G401.6 (cell line): ENCODE measurements around the gene SMU1.

ENCODE experiments used
- FAIRE-seq: peaks from 2 replicates; lab custom pipeline; 2012; peaks lifted over from hg19 to GRCh38; lab: Jason Lieb, UNC

Gene SMU1

DNA sequence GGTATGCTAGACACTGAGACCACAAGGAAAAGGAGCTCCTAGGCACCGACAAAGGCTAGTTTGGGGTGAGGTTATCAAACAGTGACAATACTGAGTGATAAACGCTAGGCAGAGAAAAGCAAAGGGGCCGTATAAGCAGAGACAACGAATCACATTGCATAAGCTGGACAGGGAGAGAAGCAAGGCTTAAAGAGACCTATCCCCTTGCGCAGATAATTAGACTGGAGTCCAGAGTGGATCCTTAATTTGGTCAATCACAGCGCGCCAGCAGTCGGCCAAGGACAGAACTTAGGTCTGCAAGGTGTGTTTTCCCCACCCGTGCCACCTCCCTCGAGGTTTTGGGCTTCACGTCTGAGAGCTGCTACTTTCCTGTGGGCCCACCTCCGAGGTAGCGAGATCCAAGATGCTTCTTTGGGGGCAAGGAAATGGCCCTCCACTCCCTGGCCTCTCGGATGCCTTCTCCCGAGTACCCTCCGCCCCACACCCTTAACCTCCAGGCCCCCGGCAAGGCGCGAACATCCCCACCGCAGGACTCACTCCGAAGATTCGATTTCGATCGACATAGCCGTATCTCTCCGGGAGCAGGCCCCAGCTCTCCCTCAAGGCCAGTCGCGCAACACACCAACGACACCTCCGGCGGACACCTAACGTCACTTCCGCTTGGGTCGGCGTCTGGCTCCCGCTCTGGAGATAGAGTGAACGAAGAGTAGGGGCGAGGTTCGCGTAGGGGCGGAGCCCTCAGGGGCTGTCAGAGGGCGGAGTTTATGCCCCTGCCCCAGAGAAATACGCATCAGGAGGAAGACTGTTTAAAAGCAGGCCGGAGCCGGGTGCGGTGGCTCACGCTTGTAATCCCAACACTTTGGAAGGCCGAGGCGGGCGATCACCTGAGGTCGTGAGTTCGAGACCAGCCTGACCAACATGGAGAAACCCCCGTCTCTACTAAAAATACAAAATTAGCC is at the start of gene SMU1:
SMU1 (minus strand) TSS at position 629 of the 959 bp plus-strand sequence; CDS start at position 563, 66 bp downstream.
- peak; percentile 98 for FAIRE-seq

DNA sequence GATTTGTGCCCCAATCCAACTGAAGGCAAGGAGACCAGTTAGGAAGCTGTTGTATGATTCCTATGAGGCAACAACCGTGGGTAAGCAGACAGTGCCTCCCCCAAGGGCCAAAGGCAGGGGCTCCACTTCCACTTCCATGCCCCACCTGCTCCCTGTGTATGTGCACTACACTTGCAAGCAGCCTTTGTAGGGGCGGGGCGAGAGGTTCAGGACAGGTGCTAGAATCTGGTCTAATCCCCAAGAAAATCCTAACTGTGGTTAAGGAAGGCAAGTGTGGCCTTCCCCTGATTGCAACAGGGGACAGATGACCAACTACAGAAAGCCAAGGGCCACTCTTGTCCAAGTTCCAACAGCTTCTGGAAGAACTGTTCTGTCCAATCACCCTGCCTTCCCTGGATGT is 49.0 kb upstream of the SMU1 start:
- no peak for FAIRE-seq

DNA sequence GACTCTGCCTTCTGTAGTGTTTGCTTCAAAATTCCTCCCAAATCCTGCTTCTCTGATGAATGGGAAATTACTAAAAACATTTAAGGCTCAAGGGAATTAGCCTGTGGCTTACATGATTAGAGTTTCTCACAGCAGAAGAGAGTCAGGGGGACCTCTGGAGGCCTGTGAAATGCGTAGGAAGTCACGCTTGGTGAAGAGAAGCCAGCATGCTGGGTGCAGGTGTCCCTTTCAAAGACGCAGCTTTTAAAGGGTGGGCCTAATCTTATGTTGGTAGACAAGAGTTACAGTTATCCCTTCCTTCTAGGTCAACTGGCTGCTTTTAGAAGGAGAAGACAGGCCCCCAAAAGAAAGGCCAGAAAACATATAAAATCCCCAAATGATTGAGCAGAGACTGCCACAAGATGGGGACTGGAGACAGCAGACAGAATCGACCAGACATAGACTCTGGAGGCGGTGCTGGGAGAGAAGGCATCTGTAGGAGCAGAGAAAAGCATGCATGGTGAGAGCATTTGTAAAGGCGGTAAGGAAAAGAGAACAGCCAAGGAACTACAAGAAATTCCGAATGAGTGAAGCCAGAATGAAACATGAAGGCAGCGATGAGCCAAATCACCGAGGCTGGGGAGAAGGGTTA is 48.4 kb upstream of the SMU1 start:
- FAIRE-seq = no peak

DNA sequence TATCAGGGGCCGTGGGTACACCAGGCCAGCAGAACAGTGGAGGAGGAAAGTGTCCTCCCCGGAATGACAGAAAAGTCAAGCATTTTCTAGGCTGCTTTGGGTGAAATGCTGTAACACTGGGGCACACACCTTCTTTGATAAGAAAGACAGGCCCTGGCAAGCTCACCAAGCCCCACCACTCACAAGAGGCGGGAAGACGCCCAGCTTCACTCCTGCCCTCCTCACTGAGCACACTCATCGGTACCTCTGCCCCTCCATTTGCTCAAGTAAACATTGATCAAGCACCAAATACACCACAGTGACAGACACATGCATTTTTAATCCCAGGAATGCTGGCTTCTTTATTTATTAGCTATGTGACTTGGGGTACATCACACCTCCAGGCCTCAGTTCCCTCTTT is 47.6 kb upstream of the SMU1 start:
- no peak for FAIRE-seq

DNA sequence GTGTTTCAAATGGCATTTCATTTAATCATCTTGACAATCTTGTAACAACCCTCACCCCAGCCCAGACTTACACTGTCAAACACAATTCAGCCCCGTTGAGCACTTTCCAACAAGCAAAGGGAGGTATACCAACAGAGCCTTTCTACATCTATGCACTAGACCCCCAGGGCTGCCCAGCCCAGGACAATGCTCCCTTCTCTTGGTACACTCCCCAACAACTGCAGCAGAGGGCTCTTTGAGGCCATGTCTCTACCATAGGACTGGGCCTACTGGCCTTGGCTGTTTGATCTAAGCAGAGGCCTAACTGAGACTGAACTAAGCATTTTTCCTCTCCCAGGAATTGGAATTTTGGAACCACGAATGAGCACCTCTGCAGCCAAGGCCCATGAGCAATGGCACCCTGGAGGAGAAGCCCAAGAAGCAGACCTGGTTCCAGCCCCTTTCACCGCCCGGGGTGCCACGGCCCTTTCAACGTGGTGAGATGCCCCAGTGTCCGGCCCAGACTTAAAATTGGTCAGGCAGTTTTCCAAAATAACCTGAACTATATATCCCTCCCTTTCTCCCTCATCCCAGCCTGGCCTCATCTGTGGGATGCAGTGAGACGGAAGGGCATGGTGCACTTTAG is 47.0 kb upstream of the SMU1 start:
- FAIRE-seq = no peak

DNA sequence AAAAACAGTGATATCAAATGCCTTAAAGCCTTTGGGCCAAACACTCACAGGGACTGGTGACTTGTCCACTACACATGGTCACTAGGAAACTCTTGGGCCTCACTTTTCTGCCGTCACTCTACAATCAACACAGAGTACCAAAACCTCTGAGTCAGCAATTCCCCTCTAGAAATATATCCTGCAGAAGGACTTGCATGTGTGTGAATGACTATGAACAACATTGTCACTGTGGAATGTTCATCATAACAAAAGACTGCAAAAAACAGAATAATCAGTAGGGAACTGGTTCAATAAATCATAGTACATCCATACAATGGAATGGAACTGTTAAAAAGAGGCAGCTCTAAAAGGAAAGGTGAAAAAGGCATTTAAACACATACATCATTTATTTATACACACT is 44.1 kb upstream of the SMU1 start:
- no peak for FAIRE-seq

DNA sequence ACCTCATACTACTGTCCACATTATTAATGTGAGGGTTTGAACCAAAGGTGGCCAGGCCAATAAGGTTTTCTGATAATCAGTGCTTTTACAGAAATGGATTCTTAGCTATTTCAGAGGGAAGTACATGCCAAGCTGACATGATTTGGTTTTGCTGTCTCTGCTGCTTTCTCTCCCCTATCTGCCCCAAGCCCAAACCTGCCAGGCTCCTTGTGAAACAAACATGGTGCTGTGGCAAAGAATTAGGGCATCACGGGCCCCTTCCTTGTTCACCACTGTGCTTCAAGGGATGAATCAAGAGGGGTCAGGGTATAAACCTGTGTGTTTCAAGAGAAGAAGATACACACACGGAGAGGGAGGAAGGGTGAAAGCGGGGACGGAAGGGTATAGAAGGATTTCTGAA is 41.3 kb upstream of the SMU1 start:
- no peak for FAIRE-seq

DNA sequence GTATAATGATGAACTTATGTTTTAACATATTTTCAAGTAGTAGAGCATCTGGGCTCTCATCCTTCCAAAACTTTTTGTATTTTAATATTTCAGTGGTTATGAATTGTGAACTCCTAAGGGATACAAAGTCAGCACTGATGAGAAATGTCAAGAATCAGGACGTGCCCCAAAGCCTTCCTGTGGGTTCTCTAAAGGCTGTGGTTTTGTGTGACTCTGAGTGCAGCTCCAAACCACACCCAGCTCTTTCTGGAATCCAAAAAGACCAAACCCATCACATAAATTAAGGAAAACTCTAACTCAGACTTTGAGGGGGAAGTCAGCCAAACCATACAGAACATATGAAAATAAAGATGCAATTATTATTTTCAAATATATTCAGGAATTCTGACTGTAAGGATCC is 40.8 kb upstream of the SMU1 start:
- FAIRE-seq = no peak

DNA sequence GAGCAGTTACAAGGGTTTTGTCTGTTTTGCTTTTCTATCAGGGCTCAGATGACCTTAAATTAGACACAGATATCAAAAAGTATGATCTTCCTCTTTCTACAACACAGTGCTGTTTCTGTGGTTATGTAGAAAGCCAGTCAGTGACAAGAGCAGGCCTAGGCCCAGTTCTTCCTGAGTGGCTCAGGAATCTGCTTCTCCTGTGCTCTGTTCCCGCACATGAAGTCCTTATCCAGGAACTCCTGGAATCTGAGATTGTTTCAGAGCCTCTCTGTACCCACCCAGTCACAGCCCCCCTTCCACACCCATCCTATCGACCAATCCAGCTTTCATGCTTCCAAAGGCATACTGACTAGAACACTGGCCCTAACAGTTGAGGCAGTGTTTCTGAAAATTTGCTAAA is 40.4 kb upstream of the SMU1 start:
- no peak for FAIRE-seq

DNA sequence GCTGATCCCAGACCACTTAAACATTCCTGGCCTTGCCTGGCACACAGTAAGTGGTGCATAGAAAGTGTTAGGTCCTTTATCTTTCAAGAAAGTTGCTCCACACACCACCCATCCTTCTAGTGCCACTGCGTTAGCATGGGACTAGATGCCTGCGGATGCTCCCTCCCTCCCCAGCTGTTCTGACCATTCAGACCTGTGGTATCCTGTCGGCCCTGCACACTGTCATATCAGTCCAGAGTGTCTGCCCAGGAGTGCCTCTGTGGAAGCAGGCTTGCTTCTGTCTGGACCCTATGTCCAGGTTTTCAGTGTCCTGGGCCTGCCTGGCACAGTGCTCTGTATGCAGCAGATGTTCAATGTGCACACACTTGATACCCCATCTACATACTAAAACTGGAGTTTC is 38.3 kb upstream of the SMU1 start:
- no peak for FAIRE-seq

DNA sequence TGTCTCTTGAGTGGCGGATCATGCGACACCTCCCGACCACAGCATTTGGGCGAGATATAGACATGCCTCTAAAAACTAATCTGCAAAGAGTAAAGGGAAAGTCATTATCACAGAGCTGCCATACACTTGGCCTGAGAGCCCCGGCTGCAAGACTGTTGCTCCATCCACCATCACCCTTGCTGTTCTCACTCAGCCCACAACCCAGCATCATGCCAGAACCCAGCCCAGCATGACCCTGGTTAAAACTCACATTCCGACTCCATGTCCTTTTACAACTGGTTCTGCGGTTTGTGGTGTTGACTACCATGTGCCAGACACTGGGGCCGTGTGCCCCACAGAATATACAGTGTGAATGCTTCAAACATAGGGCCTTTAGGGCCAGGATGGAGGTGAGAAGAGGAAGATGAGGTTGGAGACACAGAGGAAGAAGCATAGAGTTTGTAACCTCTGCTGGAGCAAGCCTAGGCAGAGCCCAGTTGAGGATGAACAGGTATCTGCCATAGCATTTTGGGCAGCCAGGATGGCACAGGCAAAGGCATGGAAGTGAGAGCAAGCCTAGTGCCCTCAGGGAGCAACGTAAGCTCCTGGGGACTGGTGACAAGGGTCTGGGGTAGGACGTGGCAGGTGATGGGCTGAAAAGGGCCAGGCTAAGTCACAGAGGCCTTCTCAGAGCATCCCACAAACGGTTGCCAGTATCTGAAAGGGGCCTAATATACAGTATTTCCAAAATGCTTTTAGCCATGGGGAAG is 37.5 kb upstream of the SMU1 start:
- FAIRE-seq = no peak

DNA sequence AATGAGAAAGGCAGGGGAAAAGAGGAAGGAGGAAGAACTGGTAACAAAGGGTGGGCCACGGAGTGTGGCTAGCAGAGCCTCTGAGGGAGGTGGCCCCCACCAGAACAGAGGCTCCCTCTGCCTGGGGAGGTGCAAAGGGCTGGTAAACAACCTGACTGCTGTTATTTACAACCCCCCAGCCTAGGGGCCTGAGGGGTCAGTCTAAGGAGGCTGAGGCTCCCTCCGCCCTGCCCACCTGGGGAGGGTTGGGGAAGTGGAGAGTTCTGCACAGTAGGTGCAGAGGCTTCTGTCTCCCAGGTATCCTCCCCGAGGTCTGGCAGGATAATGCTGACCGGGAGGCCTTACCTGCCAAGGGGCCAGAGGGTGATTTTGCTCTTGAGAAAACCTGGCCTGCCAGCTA is 35.6 kb upstream of the SMU1 start:
- no peak for FAIRE-seq

DNA sequence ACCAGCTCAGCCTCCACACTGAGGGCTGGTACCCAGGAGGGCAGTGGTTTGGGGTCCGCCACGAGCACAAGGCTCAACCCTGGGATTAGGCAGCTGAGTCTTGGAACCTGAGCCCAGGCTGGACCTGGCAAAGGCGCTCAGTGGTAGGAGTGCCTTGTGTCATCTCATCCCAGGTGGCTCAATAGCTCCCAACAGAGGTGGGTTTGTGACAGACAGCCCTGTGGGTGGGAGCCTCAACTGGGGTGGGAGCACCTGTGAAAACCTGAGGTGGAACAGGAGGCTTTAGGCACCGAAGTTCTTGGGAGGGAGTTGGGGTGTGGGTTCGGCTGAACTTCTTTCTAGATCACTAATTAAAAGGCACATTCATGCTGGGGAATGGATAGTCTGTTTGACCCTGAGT is 35.2 kb upstream of the SMU1 start:
- no peak for FAIRE-seq

DNA sequence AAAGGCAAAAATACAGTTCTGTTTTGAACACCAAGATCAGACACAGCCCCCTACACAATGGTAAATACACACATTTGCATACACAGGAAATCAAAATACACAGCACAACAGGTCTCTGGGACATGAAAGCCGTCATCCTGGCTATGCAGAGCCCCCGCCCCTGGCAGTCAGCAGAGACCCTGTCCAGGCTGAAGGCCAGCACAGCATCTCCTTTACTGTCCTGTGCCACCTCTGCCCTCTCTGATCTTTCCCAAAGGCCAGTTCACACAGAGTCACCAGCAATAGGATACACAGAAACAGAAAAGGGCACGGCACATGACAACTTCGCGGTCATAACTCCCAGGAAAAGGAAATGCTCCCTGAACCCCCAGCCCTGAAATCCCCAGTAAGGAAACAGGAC is 34.2 kb upstream of the SMU1 start:
- no peak for FAIRE-seq

DNA sequence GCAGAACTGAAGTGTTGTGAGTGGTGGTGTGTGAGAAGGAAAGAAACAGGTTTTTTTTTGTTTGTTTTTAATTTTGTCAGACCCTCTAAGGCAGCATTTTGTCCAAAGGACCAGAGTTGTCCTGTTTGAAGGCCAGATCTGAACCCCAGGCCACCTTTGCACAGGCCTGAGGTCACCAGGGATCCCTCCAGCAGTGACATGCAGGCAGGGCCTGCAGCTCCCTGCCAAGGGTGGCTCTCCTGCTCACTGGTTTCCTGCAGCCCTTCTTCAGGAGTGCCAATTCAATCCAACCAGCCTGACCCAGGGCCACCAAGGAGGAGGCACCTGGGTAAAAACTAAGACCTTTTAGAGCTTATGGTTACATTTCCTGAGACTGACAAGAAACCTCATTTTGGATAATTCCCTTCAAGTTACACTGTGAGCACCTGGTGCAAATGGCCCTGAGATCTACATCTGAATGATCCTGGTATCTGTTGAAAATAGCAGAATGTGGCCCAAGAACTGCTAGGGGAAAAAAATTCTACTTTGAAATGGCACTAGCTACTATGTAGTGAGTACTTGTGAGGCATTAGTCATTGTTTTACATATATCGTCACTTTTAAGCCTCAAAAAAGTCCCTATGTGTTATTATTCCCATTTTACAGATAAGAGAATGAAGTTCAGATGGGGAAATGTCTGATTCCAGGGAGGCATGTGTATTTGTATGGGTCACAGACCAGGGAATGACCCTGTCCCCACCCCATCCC is 33.5 kb upstream of the SMU1 start:
- FAIRE-seq = no peak

DNA sequence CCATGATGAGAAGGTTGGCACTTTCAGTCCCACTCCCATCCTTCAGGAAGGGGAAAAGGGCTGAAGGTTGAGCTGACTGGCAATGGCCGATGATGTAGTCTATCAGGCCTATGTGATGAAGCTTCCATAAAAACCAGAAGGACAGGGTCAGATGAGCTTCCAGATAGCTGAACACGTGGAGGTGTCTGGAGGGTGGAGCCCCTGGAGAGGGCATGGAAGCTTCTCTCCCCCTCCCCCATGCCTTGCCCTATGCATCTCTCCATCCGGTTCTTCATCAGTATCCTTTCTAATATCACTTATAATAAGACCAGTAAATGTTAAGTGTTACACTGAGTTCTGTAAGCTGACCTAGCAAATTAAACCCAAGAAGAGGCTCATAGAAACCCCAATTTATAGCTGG is 32.6 kb upstream of the SMU1 start:
- FAIRE-seq = no peak

DNA sequence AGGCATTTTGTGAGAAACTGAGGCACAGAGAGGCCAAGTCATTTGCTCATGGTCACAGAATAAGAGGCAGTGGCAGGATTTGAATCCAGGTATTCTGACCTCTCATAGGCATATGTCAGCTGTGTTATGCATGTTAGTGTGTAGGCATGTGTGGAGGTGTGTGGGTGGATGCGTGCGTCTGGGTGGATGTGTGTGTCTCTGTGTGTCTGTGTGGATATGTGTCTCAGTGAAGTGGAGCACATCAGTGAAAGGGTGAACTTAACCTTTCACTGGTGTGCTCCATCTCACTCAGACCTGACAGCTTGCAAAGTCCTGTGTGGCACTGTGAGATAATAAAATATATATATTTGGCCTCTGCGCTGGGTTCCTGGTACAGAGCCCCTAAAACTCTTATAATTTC is 32.0 kb upstream of the SMU1 start:
- FAIRE-seq = no peak

DNA sequence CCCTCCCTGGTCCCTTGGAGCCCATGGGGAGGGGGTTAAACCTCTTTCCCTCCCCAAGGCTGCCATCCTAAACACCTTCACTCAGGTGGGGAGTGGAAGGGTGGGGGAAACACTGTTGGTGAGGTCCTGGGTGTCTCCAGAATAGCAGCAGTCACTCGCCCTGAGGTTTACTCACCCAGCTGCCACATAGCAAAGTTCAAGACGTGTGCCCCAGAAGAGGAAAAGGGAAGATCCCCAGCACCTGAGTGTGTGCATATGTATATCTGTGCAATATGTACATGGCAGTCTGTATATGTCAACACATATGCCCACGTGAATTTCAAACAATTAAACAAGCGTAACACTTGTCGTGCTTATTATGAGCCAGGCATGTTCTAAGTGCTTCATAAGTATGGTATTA is 31.3 kb upstream of the SMU1 start:
- FAIRE-seq = no peak

DNA sequence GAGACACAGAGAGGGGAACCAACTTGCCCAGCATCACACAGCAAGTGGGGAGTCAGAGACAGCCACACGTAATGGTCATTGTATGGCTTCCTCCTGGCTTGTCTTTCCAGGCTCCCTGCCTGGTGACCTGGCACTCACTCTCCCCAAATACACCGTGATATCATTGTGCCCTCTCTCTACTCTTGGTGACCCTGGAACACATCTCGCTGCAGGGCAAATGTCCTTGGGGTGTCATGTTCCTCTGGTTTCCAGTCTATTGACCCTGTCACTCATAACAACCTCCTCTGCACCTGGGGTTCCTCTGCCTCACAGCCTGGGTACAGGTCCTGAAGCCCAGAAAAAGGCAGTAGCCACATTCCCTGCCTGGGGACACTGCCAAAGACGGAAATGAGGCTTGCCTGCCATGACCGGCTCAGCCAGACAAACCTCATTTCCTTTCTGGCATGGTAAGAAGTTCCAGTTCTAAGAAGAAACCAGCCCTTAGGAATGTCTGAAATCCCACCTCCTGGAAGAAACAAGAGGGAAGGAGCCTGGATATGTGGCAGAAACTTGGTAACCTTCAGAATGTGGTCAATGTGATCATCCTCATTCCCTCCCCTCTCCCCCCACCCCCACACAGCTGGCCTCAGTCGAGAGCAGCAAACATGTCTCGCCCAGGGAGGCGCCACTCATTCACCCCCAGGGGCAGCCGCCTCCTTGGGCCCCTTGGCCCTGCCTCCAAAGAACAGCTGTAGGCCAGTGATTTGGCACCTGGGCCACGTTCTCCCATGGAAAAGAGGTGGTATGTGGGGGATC is 30.6 kb upstream of the SMU1 start:
- no peak for FAIRE-seq

DNA sequence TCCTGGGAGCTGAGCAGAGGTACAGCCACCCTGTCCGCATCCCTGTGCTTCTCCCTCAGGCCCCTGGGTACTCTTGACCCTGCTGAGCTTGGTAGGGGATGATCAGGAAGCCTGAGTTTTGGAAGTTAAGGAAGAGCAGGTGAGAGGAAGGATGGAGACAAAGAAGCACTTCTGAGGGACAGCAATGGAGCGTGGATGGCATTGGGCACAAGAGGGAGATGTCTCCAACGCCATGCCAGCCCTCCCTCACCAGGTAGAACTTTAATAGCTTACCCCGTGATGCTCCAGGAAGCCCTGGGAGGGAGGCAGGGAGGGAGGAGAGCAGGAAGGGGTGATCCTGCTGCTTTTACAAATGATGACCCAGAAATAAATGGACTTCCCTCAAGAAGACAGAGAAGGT is 29.9 kb upstream of the SMU1 start:
- no peak for FAIRE-seq

DNA sequence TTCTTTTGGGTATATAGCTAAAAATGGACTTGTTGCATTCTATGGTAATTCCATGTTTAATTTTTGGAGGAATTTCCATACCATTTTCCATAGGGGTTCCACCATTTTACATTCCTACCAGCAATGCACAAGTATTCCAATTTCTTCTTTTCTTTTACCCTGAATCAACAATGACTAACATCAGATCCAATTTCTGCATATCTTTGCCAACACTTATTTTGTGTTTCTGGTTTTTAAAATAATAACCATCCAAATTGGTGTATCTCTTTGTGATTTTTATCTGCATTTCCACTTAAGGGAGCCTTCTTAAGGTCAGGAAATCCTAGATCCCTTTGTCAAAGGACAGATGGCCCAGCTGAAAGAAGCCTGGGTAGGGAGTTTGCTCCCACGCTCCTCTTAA is 29.5 kb upstream of the SMU1 start:
- no peak for FAIRE-seq
